K562 (cell line): ENCODE results near the gene AFF3.

Experiments
- ETS1 ChIP-seq: conservative IDR thresholded peaks from 2 replicates; pipeline ENCODE4 v1.6.1; 2011; ENCODE audit warnings: low read depth, mild to moderate bottlenecking, low read length; ENCODE audit not compliant: control insufficient read depth
- SMC3 ChIP-seq: conservative IDR thresholded peaks from 2 replicates; pipeline ENCODE4 v1.6.1; 2011; ENCODE audit warnings: low read depth, low read length, improper control_type of control experiment; ENCODE audit not compliant: insufficient read depth
- ZNF224 ChIP-seq: sonication (generic); formaldehyde crosslinking; IDR thresholded peaks from 2 replicates; pipeline ENCODE4 v1.8.0; 2022; ENCODE audit warnings: mild to moderate bottlenecking, missing genetic modification reagents

GRCh38 chr2:99734236-99734635, 408.2 kb downstream of the AFF3 start:
- no peak for TF ChIP-seq ETS1
- TF ChIP-seq SMC3 = no peak
- no peak for TF ChIP-seq ZNF224 (CRISPR knock-in tag)
